Calu3 (cell line): ENCODE measurements around the gene NPY2R. TPM values are rescaled to one million over a fixed set of nuclear protein-coding genes. Genes with fewer than 3 reads are reported as not detected.

Source experiments
- BruUV-seq: library from RNA; stranded (reverse); fragments of 400-500 nt; replicated peaks from 2 replicates; lab custom pipeline; 2021; lab: Mats Ljungman, UMichigan
- CTCF ChIA-PET: fragments of 300-600 bp; sonication (Branson Sonifier 250); formaldehyde crosslinking; loops from one replicate; lab custom pipeline; 2022; ENCODE audit warnings: antibody characterized with exemption; lab: Charles Lee
- DNase-seq: peaks from one replicate; pipeline ENCODE4 v3.0.0; 2022
- H3K27ac Mint-ChIP-seq: one replicate; pipeline ENCODE4 v1.8.0; 2022; ENCODE audit warnings: mixed read lengths; ENCODE audit not compliant: unreplicated experiment
- H3K27me3 Mint-ChIP-seq: one replicate; pipeline ENCODE4 v1.8.0; 2022; ENCODE audit warnings: mixed read lengths; ENCODE audit not compliant: unreplicated experiment
- H3K36me3 Mint-ChIP-seq: one replicate; pipeline ENCODE4 v1.8.0; 2022; ENCODE audit warnings: mild to moderate bottlenecking, moderate library complexity, mixed read lengths; ENCODE audit not compliant: insufficient read depth, unreplicated experiment
- H3K4me1 Mint-ChIP-seq: one replicate; pipeline ENCODE4 v1.8.0; 2022; ENCODE audit warnings: mild to moderate bottlenecking, low read depth, mixed read lengths; ENCODE audit not compliant: unreplicated experiment
- H3K4me3 Mint-ChIP-seq: one replicate; pipeline ENCODE4 v1.8.0; 2022; ENCODE audit warnings: mild to moderate bottlenecking, low read depth, moderate library complexity, mixed read lengths; ENCODE audit not compliant: unreplicated experiment
- H3K9me3 Mint-ChIP-seq: one replicate; pipeline ENCODE4 v1.8.0; 2022; ENCODE audit warnings: low read depth, mixed read lengths; ENCODE audit not compliant: unreplicated experiment
- CTCF ChIP-seq: fragments of 200-600 bp; IDR thresholded peaks from one replicate; pipeline ENCODE4 v1.8.0; 2022; ENCODE audit warnings: antibody characterized with exemption; ENCODE audit not compliant: unreplicated experiment
- intact Hi-C: fragments of 100-400 bp; cut with micrococcal nuclease; formaldehyde crosslinking; loops from one replicate; pipeline ENCODE4 v1.10.0; 2022; ENCODE audit not compliant: unreplicated experiment
- total RNA-seq: library from RNA; stranded (reverse); gene quantifications from 2 replicates; pipeline ENCODE4 v1.2.3, GENCODE V29; 2022

The NPY2R gene
- total RNA-seq, 1 experiment from 2014 or later, result not detected

DNA sequence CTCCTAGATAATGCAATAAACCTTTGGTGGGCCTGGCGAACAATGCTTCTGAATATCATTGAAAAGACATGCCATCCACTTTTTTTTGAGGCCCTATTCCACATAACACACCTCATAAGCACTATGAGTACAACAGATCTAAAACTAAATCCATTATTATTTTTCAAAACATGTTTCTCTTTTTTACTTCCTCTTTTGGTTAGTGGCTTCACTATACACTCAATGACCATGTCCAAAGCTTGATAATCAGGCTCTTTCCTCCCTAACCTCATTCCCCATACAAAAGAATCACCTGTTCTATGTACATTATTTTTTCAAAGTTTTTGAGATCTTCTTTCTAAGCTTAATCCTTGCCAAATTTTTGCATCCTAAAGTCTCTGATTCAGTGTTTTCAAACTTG, 20.4 kb upstream of the NPY2R start:
- H3K27me3 Mint-ChIP-seq, result no peaks in the 10 kb centered on the region
- H3K9me3 Mint-ChIP-seq, result no peaks in the 10 kb centered on the region
- no peaks in the 10 kb centered on the region for H3K4me1 Mint-ChIP-seq
- H3K4me3 Mint-ChIP-seq, result no peak overlapping the region
- intact Hi-C loops, result loop anchor here (1.0 kb wide), 1 partner anchor 18 kb away; no protein-coding TSS in a partner anchor
- no peak overlapping the region for H3K27ac Mint-ChIP-seq
- TF ChIP-seq CTCF, result no peak
- BruUV-seq, result no TSS peak
- H3K36me3 Mint-ChIP-seq, result no peaks in the 10 kb centered on the region
- DNase-seq, result no peak
- CTCF ChIA-PET, result no interaction called here

- Mint-ChIP-seq H3K27ac (no peak overlapping the region), H3K27me3 (no peaks in the 10 kb centered on the region), H3K9me3 (no peaks in the 10 kb centered on the region), H3K4me1 (no peaks in the 10 kb centered on the region), H3K4me3 (no peak overlapping the region), H3K36me3 (no peaks in the 10 kb centered on the region)
- BruUV-seq, result no TSS peak
- intact Hi-C loops, result no loop called here
- no peak for DNase-seq
- TF ChIP-seq CTCF, result no peak
- CTCF ChIA-PET, result no interaction called here
Observed at GRCh38 chr4:155190099-155190498, 18.3 kb upstream of the NPY2R start.

DNA sequence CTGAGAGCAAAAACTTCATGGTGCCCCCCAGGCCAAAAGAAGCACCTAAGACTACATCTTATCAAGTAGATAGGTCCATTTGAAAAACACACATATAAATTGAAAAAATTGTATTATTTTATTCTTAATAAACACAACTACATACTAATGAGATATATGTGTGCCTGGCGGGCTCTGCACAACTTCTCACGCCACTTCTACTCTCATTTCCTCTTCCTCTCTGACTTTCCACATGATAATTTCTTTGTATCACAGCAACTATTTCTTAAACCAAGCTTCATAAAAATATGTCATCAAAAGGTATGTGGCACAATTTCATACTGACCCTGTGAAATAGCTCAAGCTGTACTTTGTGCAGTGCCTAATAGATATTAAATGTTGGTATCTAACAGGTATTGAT, 10.7 kb upstream of the NPY2R start:
- no peak for TF ChIP-seq CTCF
- BruUV-seq, result no TSS peak
- H3K9me3 Mint-ChIP-seq, result no peaks in the 10 kb centered on the region
- no peaks in the 10 kb centered on the region for H3K27me3 Mint-ChIP-seq
- no peaks in the 10 kb centered on the region for H3K4me1 Mint-ChIP-seq
- H3K4me3 Mint-ChIP-seq, result no peak overlapping the region
- CTCF ChIA-PET, result interaction anchor here (0.6 kb wide), 1 partner anchor 1760 kb away, joined by 6 read pairs; no protein-coding TSS in a partner anchor
- no peak overlapping the region for H3K27ac Mint-ChIP-seq
- DNase-seq, result no peak
- H3K36me3 Mint-ChIP-seq, result no peaks in the 10 kb centered on the region
- intact Hi-C loops, result no loop called here

GRCh38 chr4:155207534-155208257, 740 bp upstream of the NPY2R start:
- H3K9me3 Mint-ChIP-seq, result no peaks in the 10 kb centered on the region
- no peaks in the 10 kb centered on the region for H3K27me3 Mint-ChIP-seq
- intact Hi-C loops, result no loop called here
- no peak for TF ChIP-seq CTCF
- no peak overlapping the region for H3K4me3 Mint-ChIP-seq
- BruUV-seq, result no TSS peak
- H3K27ac Mint-ChIP-seq, result no peak overlapping the region
- CTCF ChIA-PET, result no interaction called here
- no peaks in the 10 kb centered on the region for H3K36me3 Mint-ChIP-seq
- H3K4me1 Mint-ChIP-seq, result no peaks in the 10 kb centered on the region
- no peak for DNase-seq
